ENCODE results near the gene CHL1.

GRCh38 chr3:426072-426471 is 229.5 kb downstream of the CHL1 start:
- no peak for TF ChIP-seq CTCF (IDR thresholded peaks at IDR 0.05; ENCODE audit: borderline replicate concordance, extremely low read depth, low read length, poor library complexity, severe bottlenecking)
- TF ChIP-seq EZH2 (IDR thresholded peaks at IDR 0.05; ENCODE audit: borderline replicate concordance, low read depth, low read length, severe bottlenecking), result no peak

Data from DND-41 (cell line).